Stimulated activated naive CD4-positive, alpha-beta T cell treated with Interleukin-2 at 50 U/mL for 16 hours (primary cell): ENCODE data around the gene FANCG.
A peak's percentile ranks its signal among the peaks of the same experiment; 100 is the strongest.

Experiments used
- DNase-seq: peaks from one replicate; lab custom pipeline; 2025; lab: John Stamatoyannopoulos, UW

The FANCG gene

DNA sequence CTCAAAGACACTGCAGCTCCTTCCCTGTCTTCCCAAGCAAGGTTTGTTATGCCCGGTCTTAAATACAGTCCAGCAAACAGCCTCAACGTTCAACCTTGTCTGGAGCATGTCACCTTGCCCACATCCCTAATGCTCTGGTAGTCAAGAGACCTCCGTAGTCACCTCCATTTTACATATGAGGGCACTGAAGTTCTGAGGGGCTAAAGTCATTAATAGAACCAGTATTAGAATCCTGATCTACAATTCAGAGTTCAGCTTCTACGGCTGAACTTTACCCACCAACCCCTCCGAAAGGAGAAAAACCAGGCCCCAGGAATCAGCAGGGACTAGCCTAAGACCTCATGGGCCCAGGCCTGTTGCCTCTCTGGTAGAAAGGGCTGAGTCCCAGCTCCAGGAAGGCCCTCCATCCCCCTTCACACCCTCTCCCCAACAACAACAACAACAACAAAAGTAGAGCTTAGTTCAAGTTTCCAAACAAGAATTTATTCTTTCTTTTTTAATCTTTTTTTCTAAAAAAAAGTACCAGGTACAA, 24.0 kb upstream of the FANCG start:
- DNase-seq, result no peak

DNA sequence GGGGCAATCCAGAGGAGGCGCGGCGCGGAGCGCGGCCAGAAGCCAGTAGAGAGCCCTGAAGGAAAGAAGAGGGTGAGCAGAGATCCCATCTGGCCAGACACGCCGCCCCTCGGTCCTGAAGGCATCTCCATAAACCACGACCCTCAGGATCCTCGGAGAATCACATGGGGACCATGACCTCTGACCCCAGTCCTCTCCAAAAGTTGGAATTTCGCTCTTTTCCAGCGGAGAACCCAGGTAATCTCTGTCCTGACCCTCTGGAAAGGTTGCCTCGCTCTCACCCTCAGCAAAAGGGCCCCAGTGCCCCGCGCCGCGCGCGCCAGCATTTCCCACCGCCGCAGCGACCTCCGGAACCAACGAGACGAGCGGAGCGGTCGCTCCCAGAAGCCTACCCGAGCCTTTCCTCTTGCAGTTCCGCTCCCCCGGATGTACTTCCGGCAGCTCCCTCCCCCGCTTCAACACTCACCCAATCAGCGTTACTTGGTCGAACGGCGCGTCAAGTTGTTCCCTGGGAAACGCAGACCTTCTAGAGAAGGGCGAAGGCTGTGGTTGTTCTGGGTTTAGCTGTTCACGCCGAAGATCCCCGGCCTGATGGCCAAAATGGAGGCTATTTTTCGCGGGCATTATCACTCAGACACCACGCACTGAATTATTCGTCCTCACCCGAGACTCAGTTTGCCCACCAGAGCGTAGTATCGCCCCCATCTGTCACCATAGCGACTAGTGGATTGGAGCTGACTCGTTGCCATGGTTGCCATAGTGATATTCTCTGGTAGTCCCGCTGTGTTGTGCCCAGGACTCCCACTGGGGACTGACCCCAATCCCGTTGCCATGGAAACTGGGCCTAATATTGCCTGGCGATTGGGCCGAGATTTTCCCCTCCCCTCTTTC, 23.3 kb upstream of the FANCG start, which contains the start of gene STOML2:
Gene STOML2 (minus strand): TSS at position 363 of the 891 bp plus-strand sequence. CDS start 37 bp downstream, at position 326.
- peak; percentile 92 for DNase-seq

DNA sequence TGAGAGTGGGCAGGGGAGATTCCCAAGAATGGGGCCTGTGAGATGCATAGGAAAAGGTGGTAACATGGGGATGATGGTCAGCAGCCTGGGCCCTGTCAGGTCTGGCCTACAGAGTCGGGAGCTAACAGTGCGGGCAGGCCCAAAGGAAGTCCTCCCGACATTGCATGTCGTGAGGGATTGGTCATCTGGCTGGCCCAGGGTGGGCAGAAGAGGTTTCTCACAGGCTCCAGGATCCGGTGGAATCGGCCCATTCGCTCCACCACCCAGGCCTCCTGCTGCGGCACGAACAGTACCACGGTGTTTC, 22.7 kb upstream of the FANCG start:
- peak; percentile 12 for DNase-seq

DNA sequence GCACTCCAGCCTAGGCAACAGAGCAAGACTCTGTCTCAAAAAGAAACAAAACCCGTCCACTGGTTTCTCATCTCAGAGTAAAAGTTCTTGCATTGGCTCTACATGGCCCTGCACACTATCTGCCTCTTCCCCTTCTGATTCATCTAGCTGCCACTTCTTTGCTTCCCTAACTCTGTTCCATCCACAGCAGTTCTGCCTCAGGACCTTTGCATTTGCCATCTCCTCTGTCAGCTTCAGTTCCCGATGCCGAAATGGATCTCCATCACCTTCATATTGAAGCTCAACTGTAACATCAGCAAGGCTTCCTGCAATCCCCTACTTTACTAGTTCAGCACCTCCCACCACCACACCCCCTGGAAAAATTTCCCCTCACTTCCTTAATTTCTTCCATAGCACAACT, 17.8 kb upstream of the FANCG start:
- no peak for DNase-seq

DNA sequence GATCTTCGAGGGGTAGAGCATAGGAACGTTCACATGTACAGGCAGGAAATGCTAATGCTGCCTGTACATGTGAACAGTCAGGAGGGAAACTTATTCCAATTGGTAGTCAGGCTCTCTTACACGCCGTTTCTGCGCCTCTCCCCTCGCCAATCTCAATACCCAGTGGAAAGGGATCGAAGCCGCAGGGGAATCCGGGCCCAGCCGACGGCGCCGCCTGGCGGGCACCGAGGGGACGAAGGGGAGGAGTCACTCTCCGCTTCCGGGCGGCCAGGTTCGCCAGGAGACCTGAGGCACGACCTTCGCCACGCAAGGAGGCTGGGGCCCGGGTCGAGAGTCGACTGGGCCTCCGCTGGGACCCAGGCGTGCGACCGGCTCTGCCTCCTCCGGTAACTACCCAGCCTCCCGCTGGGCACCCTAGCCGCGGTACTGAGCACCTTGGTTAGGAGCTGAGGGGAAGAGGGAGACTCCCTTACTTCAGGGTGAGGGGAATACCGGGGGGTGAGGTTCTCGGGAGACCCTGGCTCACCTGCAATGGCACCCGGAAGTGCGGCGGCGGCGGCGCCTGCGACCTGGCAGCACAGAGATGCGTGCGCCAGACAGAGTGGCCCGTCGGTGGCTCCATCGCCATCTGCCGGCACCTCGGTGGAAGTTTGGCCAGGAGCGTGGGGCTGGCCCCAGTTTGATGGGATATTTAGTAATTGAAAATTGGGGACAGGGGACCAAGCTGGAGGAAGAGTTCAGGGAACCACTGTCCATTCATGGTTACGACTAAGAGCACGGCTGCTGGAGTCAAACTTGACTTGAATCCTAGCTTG, 16.5 kb upstream of the FANCG start, which contains the start of gene PIGO:
Gene PIGO (minus strand): TSS at position 557 of the 815 bp plus-strand sequence. CDS start 1,026 bp downstream, outside the sequence.
- peak; percentile 90 for DNase-seq

DNA sequence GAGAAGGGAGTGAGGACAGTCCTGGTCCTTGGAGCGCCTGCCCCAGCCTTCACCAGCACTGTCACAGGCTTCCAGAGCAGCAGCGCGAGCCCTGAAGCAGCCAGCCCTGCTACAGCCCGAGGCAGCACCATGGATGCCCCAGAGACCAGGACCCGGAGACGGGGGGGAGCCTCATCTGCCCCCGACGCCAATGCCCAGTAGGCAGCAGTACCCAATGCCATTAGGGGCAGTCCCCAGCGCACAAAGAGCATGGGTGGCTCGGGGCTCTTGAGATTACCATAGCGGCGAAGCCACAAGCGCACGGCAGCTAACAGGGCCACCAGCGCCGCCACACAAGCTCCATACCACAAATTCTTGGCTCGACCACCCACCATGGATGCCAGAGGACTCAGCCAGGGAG, 11.8 kb upstream of the FANCG start:
- DNase-seq, result no peak

DNA sequence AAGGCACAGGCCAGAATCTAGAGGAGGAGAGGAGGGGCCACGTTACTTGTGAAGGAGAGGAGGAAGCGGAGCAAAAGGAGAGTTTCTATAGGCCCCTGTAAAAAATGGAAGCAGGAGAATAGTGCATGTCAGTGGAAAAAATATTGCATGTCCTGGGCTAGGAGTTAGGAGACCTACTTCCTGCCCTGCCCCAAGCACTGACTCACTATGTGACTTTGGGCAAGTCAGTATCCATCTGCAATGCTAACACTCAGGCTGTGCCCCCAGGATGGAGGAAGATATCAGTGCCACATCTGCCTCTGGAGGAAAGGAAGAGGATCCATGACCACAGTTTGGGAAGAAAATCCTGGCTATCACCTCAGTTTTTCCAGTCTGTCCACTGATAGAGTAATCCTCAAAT, 9.7 kb upstream of the FANCG start:
- no peak for DNase-seq

DNA sequence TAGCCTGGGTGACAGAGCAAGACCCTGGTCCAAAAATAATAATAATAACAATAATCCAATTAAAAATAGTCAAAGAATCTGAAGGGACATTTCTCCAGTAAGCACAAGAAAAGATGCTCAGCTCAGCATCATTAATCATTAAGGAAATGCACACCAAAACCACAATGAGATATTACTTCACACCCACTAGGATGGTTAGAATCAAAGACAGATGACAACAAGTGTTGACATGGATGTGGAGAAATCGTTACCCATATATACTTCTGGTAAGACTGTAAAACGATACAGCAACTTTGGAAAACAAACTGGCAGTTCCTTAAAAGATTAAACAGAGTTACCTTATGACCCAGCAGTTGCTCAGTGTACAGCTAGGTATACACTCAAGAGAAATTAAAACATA, 5.3 kb upstream of the FANCG start:
- no peak for DNase-seq

DNA sequence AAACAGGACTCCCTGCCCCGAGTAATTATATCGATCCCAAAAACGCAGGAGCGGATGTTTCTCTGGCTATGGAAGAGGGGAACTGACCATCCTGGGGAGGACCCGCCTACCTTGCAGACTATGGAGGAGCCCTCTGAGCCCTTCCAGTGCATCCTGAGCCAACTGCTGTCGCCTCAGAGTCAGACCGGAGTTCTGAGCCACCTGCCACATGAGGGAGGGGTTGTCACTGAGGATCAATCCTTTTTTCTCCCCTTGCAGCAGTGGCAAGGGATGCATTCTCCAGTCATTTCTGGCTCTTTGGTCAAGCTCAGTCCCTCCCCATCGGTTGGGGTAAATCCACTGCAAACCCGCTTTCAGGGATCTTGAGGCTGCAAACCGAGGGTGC, 709 bp downstream of the FANCG start:
- DNase-seq, result no peak

DNA sequence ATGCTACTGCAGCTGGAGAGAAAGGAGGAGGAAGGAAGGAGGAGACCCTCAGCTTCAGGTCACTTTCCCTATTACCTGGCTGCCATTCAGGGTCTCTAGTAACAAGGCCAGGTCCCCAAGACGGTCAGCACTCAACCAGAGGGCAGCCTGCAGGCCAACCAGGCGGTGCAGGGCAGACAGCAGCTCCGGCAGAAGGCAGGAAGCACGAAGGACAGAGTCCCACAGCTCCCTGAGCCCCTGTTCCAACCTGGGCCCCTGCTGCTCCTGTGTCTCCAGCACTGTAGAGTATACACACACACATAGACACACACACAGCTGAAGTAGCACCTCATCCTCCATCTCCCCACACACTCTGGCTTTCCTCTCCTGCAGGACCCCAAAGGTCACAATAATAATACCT, 1.7 kb downstream of the FANCG start:
- DNase-seq, result no peak

DNA sequence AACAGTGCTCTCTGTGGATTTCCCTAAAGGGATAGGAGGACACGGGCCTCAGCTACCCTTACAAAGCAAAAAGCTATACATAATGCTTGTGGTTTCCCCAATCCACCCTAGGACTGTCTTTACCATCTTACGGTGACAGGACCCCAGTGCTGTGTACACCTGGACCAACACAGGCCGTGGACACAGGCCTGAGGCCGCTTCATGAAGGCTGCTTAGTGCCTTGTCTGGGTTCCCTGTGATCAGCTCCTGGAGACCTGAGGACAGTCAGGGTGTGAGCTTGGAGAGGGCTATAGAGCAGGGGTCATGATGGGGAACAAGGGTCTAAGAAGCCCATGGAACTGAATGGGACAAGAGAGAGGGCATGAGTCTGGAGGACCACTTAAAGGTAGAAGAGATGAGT, 2.9 kb downstream of the FANCG start:
- no peak for DNase-seq

DNA sequence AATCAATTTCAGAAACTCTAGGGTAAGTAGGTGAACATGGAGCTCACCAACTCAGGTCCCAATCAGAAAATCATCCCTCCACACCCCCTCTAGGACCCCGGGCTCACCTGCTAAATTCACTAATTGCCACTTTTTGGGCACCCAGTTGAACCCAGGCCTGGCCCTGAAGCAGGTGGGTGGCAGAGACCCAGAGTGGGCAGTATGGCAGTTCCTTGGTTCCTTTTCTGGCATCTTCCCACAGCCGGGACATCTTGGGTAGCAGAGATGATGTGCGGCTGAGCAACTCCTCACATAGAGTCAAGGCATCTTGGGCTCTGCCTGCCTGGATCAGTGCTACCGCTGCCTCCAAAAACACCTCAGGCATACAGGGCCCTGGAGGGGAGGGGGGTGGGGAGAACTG, 4.4 kb downstream of the FANCG start:
- no peak for DNase-seq

DNA sequence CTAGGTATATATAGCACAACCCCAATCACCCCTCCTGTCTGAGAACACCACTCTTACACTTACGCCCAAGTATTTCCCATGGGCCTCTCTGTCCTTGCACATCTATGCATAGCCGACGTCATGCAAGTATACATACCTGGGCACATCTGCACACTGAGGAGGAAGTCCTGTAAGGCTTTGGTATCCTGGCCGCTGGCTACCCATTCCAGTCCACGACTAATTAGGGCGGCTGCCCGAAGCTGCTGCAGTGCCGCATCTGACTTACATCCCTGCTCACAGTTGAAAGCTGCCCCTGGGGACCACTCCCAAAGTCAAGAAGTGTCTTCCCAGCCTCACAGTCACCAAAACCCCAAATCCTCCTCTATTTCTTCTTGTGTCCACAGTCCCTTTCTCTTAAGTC, 5.0 kb downstream of the FANCG start:
- DNase-seq, result no peak

DNA sequence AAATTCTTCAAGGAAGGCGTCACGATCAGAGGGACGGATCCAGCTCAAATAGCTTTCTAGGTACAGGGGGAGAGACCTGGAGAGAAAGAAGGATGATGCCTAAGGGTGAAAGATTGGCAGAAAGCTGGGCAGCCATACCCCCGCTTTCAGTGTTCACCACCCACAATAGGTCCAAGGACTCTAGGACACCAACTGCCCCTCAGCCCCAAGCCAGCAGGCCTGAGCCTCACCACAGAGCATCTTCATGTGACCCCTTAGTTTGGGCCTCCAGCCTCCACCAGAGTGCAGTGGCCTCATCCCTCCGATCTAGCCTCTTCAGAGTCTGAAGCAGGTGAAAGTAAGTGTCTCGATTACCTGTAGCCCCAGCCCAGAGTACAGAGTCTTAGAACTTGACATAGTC, 5.6 kb downstream of the FANCG start:
- no peak for DNase-seq

DNA sequence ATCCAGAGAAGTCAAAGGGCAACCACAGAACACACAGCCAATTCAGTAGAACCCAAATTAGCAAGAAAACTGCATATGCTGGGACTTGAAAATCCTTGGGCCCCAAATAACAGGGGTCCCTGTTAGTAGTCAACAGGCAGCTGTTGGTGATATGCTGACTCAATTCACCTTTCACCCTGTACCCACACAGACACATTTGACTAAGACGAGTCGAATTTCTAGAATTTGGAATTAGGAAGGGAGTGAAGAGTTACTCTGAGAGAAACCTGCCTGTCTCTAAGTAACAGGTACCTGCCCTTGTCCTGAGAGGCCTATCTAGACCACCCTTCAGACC, 6.5 kb downstream of the FANCG start:
- DNase-seq, result no peak

DNA sequence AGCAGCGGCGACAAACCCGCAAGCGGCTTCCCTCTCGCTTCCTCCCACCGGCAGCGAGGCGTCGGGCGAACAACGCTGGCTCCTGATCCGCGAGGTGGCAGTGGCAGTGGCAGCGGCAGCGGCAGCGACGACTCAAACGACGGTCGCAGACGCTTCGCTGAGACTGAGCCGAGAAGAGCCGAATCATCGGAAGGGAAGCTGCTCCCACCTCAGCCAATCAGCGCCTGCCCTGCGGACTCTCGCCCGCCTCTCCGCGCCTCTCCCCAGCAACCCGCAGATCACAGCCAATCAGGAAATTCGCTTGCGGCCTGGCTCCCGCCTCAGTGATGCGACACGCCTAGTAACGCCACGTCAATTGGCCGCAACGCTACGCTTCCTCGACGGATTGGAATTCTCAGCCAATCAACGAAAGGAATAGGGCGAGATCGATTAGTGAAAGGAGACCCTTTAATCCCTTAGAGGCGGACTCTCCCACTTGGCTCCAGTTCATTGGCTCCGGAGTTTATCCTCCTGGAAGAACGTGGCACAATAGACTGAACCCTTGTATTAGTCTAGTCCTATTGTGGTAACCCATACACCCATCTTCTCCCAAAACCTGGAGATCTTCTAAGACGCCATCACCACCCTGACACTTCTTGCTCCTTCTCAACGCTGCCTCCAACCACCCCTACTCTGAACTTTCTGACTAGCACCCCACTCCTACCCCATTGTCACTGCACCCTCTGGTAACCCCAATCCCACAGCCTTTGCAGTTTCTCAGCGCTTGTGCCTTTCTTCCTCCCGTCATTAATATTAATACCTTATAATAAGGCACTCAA, 7.1 kb downstream of the FANCG start, which contains the start of gene VCP:
Gene VCP (minus strand): TSS at position 165 of the 818 bp plus-strand sequence. CDS start 272 bp downstream, outside the sequence.
- peak; percentile 98 for DNase-seq

DNA sequence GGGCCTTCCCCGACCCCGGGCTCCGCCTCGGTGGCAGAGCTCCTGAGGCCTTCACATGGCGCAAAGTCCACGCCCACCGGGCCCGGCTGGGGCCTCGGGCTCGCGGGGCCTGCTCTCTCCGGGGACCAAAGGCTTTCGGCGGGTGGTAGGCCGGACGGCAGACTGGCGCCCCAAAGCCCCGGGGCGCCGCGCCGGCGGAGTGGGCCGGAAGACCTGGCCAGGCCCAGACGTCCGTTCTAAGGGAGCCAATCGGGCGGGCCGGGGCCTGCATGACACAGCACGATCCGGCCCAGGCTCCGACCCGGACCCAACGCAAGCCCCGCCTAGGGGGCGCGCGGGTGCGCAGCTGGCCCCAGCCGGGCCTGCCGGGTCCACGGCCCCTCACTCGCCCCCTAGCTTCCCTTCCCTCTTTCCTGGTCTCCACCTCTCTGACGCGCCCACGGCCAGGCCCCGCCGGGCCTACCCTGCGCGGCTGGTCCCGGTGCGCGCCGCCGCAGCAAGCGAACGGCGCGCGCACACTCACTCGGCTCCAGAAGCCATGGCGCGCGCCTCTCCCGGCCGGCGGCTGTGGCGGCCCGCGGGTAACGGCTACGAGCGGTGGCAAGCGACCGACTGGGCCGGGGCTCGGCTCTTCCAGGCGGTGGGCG, 7.8 kb downstream of the FANCG start:
- DNase-seq, result peak; percentile 79

DNA sequence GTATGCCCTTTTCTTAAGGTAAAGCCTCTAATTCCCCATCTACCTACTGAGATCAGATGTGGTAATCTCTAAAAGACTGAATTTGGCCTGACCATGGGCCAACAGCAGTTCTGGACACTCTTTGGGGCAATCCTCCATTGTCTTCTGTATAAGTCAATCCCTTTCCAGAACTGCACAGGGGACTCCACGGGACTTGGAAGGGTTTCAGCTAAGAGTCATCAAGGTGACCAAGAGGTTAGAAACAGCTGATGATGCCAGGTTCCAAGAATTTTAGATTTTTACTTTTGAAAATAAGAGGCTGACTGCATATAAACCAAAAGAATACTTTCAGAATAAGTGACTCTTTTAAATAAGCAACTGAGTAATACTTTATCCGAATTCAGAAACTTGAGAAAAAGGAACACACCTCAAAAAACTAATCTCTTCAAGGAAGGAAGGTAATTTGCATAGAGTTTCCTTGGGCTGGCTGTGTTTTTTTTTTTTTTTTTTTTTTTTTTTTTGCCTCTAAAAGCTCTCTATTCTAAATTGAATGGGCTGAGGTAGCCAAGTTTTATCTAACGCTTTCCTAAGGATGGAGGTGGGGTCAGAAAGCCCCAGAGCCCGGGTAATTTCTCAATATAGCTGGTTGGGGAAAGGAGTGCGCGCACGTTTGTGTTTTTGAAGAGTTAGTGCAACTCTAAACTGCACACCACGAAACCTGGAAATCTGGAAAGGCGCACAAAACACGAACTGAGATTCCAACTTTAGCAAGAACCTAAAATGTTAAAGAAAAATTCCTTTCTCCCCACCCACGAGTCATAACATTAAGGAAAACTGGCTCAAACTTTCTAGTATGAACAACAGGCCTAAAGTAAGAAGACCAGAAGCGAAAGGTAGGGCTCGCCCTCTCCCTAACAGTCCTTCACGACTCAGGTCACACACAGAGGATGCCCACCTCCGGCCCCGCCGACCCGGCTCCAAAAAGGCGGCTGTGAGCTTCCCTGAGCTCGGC, 8.6 kb downstream of the FANCG start:
- peak; percentile 6 for DNase-seq

DNA sequence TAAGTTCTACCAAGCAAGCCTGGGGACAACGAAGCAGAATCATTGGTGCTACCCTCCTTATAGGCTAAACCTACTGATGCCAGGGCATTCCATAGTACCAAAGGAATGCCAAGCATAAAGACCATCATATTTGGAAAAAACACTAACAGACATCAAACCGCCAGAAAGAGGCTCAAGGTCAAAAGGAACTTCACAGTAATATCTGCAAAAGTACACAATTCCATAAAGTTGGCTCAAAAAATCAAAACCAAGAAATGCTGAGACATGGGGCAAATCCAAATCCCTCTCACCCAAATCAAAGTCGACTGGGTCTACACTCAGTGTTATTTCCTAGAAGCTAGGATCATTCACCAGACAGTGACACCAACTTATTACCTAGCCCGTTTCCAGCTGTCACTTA, 10.7 kb downstream of the FANCG start:
- DNase-seq, result no peak

DNA sequence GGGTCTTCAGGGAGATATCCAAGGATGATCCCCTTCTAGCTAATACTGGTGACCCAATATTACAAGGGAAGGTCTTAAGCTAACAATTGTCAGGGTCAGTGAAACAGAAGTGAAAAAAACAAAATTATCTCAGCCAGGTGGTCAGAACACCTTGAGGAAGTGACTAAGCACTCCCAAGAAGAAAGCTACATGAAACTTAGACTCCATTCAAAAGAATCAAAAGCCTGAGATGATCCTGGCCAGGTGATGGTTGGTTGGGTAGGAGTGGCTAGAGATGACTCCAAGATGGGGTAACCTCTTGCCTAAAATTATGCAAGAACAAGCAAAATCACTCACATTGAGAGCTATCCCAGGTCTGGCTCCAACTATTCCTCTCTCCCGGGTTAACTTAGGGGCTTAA, 12.7 kb downstream of the FANCG start:
- DNase-seq, result no peak
